Astrocyte (in vitro differentiated cells and primary cell): ENCODE measurements around the gene CEP97. TPM values are rescaled to one million over a fixed set of nuclear protein-coding genes. Genes with fewer than 3 reads are reported as not detected.

ENCODE experiments used
- DNase-seq: peaks from one replicate; pipeline ENCODE4 v3.0.0-alpha.2; 2010; ENCODE audit warnings: low read depth
- FAIRE-seq: peaks from 2 replicates; lab custom pipeline; 2011; peaks lifted over from hg19 to GRCh38; lab: Jason Lieb, UNC
- H2AFZ ChIP-seq: 2 replicates; pipeline ENCODE4 v1.6.0; 2012; ENCODE audit warnings: low read depth, low read length, inconsistent platforms
- H3K27ac ChIP-seq: 2 replicates; pipeline ENCODE4 v1.5.1; 2011; ENCODE audit warnings: low read depth, low read length, inconsistent platforms
- H3K27me3 ChIP-seq: 2 replicates; pipeline ENCODE4 v1.6.0; 2011; ENCODE audit warnings: low read length, inconsistent platforms; ENCODE audit not compliant: insufficient read depth
- H3K36me3 ChIP-seq: 2 replicates; pipeline ENCODE4 v1.5.1; 2011; ENCODE audit warnings: low read length, inconsistent platforms; ENCODE audit not compliant: insufficient read depth
- H3K4me1 ChIP-seq: 2 replicates; pipeline ENCODE4 v1.5.1; 2011; ENCODE audit warnings: low read length, inconsistent platforms; ENCODE audit not compliant: insufficient read depth
- H3K4me2 ChIP-seq: 2 replicates; pipeline ENCODE4 v1.6.0; 2012; ENCODE audit warnings: low read length, inconsistent platforms
- H3K4me3 ChIP-seq: 2 replicates; pipeline ENCODE4 v1.5.1; 2011; ENCODE audit warnings: low read depth, mild to moderate bottlenecking, low read length, inconsistent platforms; ENCODE audit not compliant: insufficient read depth
- H3K79me2 ChIP-seq: 2 replicates; pipeline ENCODE4 v1.6.0; 2012; ENCODE audit warnings: mild to moderate bottlenecking, low read length, inconsistent platforms; ENCODE audit not compliant: insufficient read depth
- H3K9ac ChIP-seq: 2 replicates; pipeline ENCODE4 v1.6.0; 2012; ENCODE audit warnings: mild to moderate bottlenecking, low read length, inconsistent platforms
- H3K9me3 ChIP-seq: 2 replicates; pipeline ENCODE4 v1.5.1; 2012; ENCODE audit warnings: low read depth, mild to moderate bottlenecking, low read length, inconsistent platforms; ENCODE audit not compliant: insufficient read depth
- H4K20me1 ChIP-seq: 2 replicates; pipeline ENCODE4 v1.6.0; 2012; ENCODE audit warnings: low read length, inconsistent platforms; ENCODE audit not compliant: insufficient read depth
- H3K27ac Mint-ChIP-seq: one replicate; pipeline ENCODE4 v1.8.0; 2021; ENCODE audit warnings: mild to moderate bottlenecking, mixed read lengths; ENCODE audit not compliant: unreplicated experiment
- H3K27me3 Mint-ChIP-seq: one replicate; pipeline ENCODE4 v1.8.0; 2021; ENCODE audit warnings: low read depth, mixed read lengths; ENCODE audit not compliant: unreplicated experiment
- H3K36me3 Mint-ChIP-seq: one replicate; pipeline ENCODE4 v1.8.0; 2021; ENCODE audit warnings: low read depth, mixed read lengths; ENCODE audit not compliant: unreplicated experiment
- H3K4me1 Mint-ChIP-seq: one replicate; pipeline ENCODE4 v1.8.0; 2021; ENCODE audit warnings: low read depth, mixed read lengths; ENCODE audit not compliant: unreplicated experiment
- H3K4me3 Mint-ChIP-seq: one replicate; pipeline ENCODE4 v1.8.0; 2021; ENCODE audit warnings: mild to moderate bottlenecking, moderate library complexity, mixed read lengths; ENCODE audit not compliant: unreplicated experiment
- H3K9me3 Mint-ChIP-seq: one replicate; pipeline ENCODE4 v1.8.0; 2021; ENCODE audit warnings: mild to moderate bottlenecking, mixed read lengths; ENCODE audit not compliant: unreplicated experiment
- EZH2 ChIP-seq: IDR thresholded peaks from 2 replicates; pipeline ENCODE4 v1.6.1; 2012; ENCODE audit warnings: mild to moderate bottlenecking, low read length, inconsistent platforms; ENCODE audit not compliant: insufficient read depth
- total RNA-seq: library from RNA; stranded (reverse); gene quantifications from 2 replicates; pipeline ENCODE4 v1.2.1, GENCODE V29; 2021
- TF ChIP-seq, protein P1 (sequence below): IDR thresholded peaks from 2 replicates; pipeline ENCODE4 v1.5.1; 2011; ENCODE audit warnings: low read depth, mild to moderate bottlenecking, inconsistent platforms, low read length, moderate library complexity; ENCODE audit not compliant: insufficient read depth

CEP97 gene
- total RNA-seq, 1 donor from 2014 or later: 11.5 TPM

DNA sequence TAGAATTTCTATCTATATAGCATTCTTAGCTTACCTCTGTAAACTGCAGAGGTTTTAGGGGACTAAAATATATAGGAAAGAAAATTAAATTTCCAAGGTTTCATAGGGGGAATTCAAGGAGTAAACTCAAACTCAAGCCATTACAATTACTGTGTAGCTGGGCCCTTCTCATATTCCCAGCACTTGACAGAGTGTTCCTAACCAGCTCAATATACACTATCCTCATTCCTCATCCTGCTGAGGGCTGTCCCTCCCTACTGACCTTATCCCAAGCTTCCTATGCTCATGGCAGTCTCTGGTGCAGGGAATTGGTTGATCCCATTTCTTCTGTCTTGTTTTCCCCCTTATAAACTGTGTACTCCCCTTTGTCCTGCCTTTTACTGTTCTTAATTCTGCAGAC, 88.5 kb downstream of the CEP97 start:
- H3K9ac ChIP-seq: no peak overlapping the region
- no peak overlapping the region for H3K27ac ChIP-seq
- Mint-ChIP-seq H3K4me3 (no peak overlapping the region), H3K27me3 (no peaks in the 10 kb centered on the region), H3K36me3 (peaks cover 11% of the 10 kb centered on the region), H3K27ac (no peak overlapping the region), H3K9me3 (no peaks in the 10 kb centered on the region), H3K4me1 (peaks cover 2% of the 10 kb centered on the region)
- TF ChIP-seq EZH2: no peak
- TF ChIP-seq, protein P1, sequence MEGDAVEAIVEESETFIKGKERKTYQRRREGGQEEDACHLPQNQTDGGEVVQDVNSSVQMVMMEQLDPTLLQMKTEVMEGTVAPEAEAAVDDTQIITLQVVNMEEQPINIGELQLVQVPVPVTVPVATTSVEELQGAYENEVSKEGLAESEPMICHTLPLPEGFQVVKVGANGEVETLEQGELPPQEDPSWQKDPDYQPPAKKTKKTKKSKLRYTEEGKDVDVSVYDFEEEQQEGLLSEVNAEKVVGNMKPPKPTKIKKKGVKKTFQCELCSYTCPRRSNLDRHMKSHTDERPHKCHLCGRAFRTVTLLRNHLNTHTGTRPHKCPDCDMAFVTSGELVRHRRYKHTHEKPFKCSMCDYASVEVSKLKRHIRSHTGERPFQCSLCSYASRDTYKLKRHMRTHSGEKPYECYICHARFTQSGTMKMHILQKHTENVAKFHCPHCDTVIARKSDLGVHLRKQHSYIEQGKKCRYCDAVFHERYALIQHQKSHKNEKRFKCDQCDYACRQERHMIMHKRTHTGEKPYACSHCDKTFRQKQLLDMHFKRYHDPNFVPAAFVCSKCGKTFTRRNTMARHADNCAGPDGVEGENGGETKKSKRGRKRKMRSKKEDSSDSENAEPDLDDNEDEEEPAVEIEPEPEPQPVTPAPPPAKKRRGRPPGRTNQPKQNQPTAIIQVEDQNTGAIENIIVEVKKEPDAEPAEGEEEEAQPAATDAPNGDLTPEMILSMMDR: no peak
- no peak overlapping the region for H3K4me3 ChIP-seq
- FAIRE-seq: no peak
- no peak for DNase-seq
- H2AFZ ChIP-seq: no peak overlapping the region
- no peaks in the 10 kb centered on the region for H3K4me1 ChIP-seq
- no peaks in the 10 kb centered on the region for H3K27me3 ChIP-seq
- H3K79me2 ChIP-seq: no peaks in the 10 kb centered on the region
- H3K9me3 ChIP-seq: no peaks in the 10 kb centered on the region
- H3K36me3 ChIP-seq: no peaks in the 10 kb centered on the region
- H4K20me1 ChIP-seq: no peaks in the 10 kb centered on the region
- H3K4me2 ChIP-seq: no peak overlapping the region

DNA sequence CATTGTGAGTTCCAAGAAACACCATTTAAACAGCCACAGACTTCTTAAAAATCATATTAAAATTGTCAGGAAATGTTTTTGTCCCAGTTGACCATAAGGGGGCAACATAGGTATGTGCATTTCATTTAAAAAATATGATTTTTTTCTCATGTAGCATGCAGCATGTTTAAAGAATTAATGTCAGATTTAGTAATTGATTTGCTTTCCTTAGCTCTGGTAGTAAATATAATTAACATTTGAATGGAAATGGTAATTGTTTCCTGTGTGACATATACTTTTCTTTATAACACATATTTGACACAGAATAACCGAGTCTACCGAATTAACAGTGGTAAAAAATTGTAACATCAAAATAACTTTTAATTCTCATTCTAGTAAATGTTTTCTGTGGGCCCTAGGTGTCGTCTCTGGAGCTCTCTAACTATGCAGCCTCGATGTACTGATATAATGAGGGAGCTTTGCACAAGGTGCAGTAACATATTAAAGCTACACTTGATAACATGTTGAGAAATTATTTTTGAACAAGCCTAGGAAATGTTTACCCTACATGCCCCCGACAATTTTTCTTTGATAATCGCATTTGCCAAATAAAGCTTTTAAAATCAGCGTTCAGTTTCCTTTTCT, 89.5 kb downstream of the CEP97 start:
- H2AFZ ChIP-seq: no peak overlapping the region
- DNase-seq (no peak), FAIRE-seq (peak; percentile 26)
- no peak overlapping the region for H3K27ac ChIP-seq
- Mint-ChIP-seq H3K27me3 (no peaks in the 10 kb centered on the region), H3K27ac (no peak overlapping the region), H3K4me1 (peaks cover 2% of the 10 kb centered on the region), H3K9me3 (no peaks in the 10 kb centered on the region), H3K4me3 (no peak overlapping the region), H3K36me3 (peaks cover 11% of the 10 kb centered on the region)
- H3K79me2 ChIP-seq: no peaks in the 10 kb centered on the region
- no peak for TF ChIP-seq EZH2
- TF ChIP-seq, protein P1: peak; percentile 47
- no peak overlapping the region for H3K4me2 ChIP-seq
- no peaks in the 10 kb centered on the region for H3K4me1 ChIP-seq
- H3K9ac ChIP-seq: no peak overlapping the region
- H3K9me3 ChIP-seq: no peaks in the 10 kb centered on the region
- no peak overlapping the region for H3K4me3 ChIP-seq
- H3K36me3 ChIP-seq: no peaks in the 10 kb centered on the region
- H3K27me3 ChIP-seq: no peaks in the 10 kb centered on the region
- H4K20me1 ChIP-seq: no peaks in the 10 kb centered on the region

DNA sequence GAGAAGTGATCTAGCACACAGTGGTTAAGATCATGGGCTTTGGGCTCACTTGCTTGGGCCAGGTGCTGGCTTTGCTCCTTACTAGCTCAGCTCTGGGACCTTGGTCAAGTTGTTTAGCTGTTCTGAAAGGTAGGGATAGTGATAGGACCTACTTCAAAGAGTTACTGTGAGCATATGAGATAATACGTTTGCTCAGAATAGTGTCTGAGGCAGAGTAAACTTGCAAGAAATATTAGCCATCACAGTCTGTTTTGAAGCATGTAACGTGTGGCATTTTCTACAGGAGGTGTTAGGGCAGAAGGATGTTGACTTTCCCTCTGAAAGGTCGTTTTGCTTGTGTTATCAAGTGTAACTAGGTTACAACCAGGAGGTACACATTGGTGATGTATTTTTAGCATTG, 90.4 kb downstream of the CEP97 start:
- no peak overlapping the region for H3K9ac ChIP-seq
- H3K4me1 ChIP-seq: no peaks in the 10 kb centered on the region
- Mint-ChIP-seq H3K4me1 (peaks cover 2% of the 10 kb centered on the region), H3K36me3 (peaks cover 11% of the 10 kb centered on the region), H3K4me3 (no peak overlapping the region), H3K9me3 (no peaks in the 10 kb centered on the region), H3K27ac (no peak overlapping the region), H3K27me3 (no peaks in the 10 kb centered on the region)
- H3K79me2 ChIP-seq: no peaks in the 10 kb centered on the region
- H3K27me3 ChIP-seq: no peaks in the 10 kb centered on the region
- no peak overlapping the region for H3K4me3 ChIP-seq
- H4K20me1 ChIP-seq: no peaks in the 10 kb centered on the region
- H2AFZ ChIP-seq: no peak overlapping the region
- no peaks in the 10 kb centered on the region for H3K36me3 ChIP-seq
- DNase-seq: no peak
- TF ChIP-seq, protein P1: no peak
- TF ChIP-seq EZH2: no peak
- H3K4me2 ChIP-seq: no peak overlapping the region
- H3K9me3 ChIP-seq: no peaks in the 10 kb centered on the region
- H3K27ac ChIP-seq: no peak overlapping the region
- FAIRE-seq: peak; percentile 59
